ENCODE measurements around the gene NCAM1.
A peak's percentile ranks its signal among the peaks of the same experiment; 100 is the strongest.
"Not testable (repeated sequence)": the region's sequence is repeated elsewhere in the genome, so short reads cannot be mapped to it uniquely, and the experiment has no call there.

The NCAM1 gene

DNA sequence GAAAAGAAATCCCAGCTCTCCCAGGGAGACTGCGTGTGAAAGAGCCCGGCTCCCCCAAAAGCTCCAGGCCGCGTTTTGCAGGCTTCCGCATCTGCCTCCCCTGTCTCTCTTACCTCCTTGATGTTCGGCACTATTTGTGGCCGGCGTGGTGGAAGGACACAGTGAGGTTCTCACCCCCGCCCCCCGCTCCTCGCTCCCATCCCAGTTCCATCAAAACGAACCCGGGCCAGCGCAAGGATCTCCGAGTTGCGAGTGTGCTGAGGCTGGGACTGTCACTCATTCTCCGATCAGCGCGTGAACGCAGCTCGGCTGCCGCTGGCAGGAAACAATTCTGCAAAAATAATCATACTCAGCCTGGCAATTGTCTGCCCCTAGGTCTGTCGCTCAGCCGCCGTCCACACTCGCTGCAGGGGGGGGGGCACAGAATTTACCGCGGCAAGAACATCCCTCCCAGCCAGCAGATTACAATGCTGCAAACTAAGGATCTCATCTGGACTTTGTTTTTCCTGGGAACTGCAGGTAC is at the start of gene NCAM1:
Gene NCAM1, plus strand, starts transcription at position 275 of the 523 bp plus-strand sequence.
- DNase-seq (ENCODE audit: low spot score) = peak; percentile 6

DNA sequence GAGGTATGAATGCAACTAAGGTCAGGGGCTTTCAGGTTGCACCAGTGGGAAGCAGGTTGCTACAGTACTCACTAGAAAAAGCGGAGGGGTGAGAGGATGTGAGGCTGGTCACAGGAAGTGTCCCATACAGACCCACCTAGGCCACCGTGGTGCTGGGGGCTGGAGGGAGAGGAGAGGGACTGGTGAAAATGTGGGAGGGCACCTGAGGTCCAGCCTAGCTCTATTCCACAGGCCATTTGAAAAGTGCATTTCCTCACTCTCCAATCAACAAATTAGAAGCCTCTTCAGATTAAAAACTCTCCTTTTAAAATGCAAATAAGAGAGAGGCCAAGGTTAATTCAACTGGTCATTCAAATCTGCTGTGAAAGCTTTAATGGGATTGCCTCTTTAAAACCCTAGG is 38.6 kb upstream of the NCAM1 start:
- DNase-seq (ENCODE audit: low spot score) = no peak

DNA sequence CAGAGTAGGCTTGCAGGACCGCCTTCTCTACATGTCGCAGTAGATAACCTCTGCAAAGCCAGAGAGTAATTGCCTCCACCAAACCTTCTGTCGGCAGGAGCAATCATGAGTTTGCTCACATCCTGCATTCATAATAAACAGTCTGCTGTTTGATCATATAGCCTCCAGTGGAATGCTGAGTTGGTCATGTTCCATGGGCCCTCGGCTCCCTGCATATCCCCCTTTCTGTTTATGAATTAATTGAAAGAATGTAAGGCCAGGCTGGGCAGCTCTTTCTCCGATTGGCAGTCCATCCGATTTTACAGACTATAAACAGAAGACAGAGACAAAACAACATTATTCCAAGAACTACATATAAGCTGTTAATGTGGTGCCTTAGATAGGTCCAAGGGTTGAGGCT is 36.4 kb upstream of the NCAM1 start:
- DNase-seq (ENCODE audit: low spot score) = not testable (repeated sequence)

DNA sequence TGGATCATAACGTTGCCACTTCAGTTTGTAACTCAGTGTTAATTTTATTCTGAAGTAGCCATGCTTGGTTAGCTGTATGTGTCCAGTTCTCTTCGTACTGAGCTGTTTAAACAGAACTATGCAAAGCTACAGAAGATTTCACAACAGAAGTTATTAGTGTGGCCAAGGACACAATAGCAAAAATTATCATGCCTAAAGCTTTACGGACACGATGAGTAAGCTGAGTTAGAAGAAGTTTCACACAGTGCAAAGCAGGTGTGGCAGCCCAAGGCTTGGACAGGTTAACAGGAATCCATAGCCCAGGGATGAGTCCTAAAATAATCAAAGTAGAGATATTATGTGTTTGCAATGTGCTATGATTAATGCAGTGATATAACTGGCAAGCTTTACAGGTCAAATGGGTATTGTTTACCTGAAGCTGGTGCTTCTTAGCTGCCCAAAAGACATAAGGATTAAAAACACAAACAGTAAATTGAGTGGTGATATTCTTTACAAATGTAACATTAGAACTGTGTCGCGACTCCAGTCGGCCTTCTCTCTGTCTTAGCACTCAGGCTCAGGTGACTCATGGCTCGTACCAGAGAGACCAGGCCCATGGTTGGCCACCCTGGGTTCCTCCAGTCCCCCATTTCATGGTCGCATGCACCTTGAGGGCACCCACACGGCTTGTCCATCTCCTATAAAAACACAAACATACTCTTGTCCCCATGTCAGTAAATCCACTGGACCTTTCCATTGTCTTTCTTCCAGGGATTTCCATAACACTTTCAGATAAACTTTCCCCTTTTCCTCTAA is 35.5 kb upstream of the NCAM1 start:
- DNase-seq (ENCODE audit: low spot score) = no peak

DNA sequence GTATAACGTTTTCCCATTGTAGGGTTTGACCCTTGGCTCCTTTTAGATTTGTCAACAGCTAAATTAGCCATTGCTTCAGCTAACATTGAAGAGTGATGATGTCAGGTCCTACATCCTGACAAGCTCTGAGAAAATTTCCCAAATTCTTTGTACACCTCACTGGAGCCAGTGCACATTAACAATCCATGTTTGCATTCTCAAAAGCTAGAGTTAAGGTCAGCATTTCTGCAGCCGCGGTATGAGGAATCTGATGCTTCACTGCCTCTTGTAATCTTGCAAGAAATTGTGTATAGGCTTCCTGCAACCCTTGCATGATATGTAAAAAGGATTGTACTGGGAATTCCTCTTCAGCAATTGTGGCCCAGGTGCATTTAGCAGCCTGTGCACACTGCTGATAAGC is 33.1 kb upstream of the NCAM1 start:
- no peak for DNase-seq (ENCODE audit: low spot score)

DNA sequence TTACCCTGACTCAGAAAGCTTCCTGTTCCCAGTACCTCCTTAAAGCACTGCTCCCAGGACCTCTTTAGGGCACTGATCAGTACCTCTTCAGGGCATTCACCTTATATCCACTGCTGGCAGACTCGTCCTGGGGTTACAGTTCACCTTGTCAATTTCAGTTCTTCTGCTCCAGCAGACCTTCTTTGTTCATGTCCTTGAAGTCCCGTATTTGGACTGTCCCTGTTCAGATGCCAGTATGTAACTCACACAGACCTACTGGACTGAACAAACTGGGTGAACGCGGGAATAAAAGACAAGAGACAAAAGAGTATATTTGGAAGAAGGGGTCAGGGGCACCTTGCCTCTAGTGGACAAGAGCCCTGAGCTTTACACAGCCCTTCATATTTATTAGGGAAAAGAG is 31.8 kb upstream of the NCAM1 start:
- no peak for DNase-seq (ENCODE audit: low spot score)

DNA sequence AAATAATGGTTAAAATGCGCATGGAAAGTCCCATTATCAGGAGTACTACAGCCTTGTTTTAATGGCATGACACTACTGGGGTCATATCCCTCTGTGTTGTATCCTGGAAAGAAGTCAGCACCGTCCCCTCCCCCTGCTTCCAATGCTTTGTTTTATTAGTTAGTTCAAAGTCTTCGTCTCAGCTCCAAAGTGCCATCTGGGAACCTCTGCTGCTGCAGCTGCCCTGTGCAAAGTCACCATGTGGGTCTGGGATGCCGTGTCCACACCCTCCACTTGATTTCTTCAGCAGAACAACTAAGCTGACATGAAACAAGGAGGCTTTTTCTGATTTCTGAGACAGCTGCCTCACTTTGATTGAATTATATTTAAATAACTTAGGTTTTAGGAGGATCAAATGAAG is 29.5 kb upstream of the NCAM1 start:
- DNase-seq (ENCODE audit: low spot score) = no peak

DNA sequence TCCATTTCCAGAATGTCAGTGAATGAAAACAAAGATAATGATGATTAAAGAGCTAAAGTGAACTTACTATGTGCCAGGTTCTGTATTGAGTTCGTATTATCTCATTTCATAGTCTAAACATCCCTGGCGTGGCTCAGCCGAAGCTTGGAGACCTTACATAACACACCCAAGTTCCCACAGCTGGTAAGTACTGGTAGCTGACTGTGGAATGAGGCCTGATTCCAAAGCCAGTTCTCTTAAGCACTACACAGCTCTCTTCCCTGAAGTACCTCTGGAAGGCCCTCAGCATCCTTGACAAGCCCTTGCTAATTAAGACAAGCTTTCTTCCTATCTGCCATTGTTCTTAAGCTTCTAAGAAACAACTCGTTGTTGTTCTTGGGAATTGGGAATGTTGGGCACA is 28.6 kb upstream of the NCAM1 start:
- no peak for DNase-seq (ENCODE audit: low spot score)

DNA sequence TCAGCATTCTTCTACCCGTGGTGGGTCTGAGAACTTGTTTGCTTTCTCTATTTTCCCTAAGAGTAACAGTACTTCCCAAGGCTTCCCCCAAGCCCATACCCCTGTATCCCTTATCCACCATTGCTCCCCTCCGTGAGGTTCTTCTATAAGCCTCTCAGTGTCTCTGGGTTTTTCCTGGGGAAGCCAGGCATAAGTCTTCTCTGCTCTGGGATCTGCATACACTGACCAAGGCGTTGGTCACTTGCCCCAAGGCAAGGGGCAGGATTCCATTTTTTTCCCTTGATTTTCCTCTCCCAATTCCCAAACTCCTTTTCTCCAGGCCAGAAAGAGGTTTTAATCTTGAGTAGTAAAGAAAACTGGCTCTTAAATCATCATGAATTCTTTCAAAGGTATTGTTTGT is 27.2 kb upstream of the NCAM1 start:
- no peak for DNase-seq (ENCODE audit: low spot score)

DNA sequence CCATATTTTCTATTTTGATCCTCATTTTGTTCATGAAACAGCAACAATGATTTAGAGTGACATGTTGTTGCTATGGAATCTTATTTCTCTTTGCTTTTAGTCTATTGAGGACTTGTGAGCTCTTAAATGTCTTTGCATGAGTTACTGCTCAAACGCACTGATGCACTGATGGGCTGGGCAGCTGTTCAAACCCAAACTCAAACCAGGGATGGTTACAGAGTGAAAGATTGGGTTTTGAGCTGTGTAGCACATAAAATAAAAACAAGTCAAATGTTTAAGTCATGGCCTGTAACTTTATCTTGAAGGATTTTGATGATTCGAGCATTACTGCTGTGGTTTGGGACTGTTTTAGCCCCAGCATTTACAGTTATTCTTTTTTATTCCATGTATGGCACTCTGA is 20.1 kb upstream of the NCAM1 start:
- DNase-seq (ENCODE audit: low spot score) = no peak

DNA sequence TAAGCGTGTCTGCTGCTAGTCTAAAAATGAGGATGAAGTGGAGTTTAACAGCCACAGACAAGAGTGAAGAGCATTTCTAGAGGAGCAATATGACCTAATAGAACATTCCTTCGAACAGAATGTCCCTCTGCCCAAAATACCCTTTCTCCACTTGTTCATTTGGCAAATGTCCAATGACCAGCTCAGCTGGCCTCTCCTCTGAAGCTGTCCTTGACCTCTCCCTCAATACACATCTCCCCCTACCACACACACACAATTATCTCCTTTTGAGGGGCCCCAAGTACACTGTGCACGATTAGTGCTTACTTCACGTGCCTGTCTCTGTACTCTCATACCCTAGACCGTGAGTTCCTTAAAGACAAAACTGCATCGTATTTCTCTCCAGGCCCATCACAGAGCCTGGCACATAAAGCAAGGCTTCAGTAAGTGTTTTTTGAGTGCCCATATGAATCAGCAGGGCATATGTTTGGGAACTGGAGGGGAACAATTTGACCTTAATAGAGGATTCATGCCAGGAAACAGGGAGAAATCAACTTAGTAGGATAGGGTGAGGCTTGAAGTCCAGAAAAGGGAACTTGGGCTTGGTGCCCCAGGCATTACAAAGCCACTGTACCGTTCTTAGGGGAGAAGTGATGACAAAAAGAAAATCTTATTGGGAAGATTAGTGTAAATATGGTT is 18.1 kb upstream of the NCAM1 start:
- no peak for DNase-seq (ENCODE audit: low spot score)

DNA sequence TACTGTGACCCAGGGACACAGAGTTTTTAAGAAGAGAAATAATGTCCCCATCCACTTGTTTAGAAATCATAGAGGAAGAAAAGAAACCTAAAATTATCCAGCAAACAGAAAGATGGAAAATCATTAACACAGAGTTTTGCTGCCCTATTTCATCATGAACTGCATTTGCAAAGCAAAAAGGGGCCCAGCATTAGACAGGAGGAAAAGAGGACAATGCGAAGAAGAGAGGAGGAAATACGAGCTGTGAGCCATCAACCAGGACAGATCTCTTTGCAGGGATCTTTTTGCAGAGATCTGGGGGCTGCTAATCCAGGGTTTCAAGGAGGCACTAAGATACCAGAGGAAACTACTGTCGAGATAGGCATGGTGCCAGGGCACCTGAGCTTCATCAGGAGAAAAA is 14.4 kb upstream of the NCAM1 start:
- DNase-seq (ENCODE audit: low spot score) = no peak

DNA sequence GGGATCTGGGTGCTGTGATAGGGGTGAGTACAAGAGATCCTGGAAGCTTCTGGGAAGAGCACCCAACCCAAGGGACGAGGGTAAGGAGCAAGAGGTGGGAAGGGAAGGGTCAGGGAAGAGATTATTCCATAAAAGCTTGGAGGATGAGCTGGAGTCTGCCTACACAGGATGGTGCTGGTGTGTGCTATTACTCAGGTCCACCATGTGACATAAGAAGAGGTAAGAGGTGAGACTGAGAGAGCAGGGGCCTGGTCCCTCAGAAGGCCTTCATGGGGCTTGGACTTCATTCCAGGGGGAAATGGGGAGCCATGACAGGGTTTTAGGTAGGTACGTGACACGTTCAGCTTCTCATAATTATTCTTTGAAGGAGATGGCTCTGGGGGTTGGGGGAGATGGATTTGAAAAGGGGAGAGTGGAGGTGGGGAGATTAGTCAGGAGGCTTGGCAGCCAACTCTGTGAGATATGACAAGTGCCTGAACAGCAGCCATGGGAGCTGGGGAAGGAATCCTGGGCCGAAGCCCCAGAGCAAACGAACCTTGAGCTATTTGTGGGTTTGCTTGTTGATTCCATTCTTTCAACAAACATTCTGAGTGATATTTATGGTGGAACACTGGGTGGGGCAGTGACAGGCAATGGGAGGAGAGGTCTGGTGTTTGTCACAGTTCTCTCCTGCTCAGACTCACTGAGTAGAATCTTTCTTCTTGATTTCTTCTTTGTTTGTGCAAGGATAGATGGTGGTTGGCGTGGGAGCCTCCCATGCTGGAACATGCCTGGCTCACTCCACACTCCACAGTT is 11.2 kb upstream of the NCAM1 start:
- no peak for DNase-seq (ENCODE audit: low spot score)

DNA sequence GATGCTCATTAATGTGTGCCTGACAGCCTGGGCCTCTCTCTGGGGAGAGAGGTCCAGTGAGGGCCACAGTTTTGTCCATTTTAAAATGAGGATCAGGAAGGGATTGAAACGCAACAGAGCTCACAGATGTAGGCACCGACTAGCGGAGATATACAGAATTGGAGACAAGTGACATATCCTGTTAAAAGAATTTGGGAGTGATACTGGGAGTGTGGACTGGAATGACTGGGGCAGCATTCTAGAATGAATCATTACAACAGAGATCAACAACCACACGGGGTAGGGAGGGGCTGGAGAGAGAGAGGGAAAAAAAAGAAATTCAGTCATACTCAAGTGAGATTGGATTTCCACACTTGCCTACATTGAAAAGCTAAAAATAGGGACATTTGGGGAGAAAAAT is 2.5 kb upstream of the NCAM1 start:
- peak; percentile 2 for DNase-seq (ENCODE audit: low spot score)

DNA sequence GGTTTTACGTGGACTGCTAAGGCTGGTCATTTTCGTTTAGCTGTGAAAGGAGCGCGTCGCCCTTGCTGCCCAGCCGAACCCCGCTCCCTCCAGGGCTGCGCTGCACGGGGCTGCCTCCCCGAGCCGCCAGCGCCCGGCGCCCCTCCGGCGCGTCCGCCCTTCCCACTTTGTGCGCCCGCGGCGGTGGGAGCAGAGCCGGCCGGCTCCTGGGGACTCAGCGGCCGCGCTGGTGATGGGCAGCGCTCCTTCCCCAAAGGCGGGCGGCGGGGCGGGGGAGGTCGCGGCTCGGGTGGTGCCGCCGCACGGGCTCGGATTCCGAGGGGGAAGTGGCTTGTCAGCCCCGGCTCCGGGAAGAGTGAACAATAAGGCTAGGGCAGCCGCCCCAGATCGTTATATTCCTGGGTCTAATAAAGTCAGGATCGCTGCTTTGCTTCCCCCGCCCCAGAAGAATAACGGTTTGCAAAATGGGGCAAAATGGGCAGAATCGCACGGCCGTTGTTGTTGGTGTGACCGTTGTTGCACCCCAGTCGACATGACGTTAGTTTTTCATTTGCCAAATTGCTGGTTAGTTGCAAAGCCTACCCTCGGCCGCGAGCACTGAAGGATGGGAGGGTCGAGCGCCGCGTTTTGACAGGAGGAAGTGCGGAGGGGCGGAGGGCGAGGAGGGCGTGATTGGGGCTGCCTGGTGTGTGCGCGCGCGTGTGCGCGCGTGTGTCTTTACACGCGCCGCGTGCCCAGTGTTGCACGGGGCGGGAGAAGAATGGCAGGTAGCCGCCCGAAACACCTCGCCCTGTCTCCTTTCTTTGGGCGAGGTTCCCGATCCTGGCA is 745 bp downstream of the NCAM1 start:
- peak; percentile 2 for DNase-seq (ENCODE audit: low spot score)

DNA sequence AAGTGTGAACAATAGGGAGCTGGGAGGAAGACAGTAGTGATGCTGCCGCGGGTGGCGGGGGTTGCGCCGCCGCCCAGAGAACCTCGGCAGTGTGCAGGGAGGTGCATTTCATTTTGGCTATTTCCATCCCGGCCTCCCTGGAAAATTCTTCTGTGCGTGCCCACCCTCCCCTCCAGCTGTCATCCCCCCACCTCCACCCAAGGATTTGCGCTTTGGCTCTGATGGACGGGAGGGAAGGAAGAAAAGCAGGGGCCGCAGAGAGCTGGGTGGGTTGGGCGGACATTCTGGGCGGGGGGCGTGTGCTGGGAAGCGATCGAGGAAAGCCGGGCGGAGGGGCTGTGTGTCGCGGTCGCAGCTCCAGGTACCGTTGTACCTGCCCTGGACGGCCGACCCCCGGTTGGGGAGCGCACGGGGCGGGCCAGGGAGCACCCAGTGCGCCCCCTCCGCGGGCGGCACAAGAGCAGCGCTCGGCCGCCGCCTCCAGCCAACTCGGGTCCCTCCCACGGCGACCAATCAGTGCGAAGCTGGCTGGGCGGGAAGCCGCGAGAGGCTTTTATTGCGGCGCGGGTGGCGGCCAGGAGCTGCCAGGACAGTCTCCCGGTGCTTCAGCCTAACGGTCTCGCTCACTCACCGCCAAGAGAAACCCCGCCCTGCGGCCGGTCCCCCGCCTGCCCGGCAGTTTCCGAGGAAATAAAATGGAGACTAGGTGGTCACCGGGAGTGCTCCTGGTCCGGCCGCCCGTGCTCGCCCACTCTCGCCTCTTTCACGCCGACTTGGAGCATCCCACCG is 1.6 kb downstream of the NCAM1 start:
- peak; percentile 6 for DNase-seq (ENCODE audit: low spot score)

DNA sequence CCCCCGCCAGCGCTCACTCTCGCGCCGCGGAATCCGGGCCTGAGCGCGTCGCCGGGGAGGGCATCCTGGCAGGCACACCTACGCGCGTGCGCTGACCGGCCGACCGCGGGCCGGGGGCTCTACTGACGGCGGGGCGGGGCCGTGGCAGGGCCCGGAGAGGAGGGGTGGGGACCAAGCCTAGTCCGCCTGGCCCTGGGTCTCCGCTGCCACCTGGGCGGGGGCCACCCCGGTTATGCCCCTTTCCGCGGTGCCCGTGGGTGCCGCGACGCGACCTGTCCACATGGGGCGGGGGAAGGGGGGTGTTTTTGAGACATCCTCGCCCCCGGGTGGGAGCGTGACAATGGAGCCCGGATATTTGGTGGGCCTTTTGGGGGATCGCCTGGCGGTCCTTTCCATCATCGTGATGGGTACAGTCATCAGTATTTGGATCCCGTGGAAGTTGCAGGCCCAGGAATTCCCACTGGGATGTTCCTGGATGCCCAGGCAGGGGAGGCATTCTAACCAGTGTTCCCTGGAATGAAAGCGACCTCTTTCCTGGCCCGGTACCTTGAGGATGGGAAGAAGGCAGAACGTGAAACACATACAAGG is 2.2 kb downstream of the NCAM1 start:
- no peak for DNase-seq (ENCODE audit: low spot score)

DNA sequence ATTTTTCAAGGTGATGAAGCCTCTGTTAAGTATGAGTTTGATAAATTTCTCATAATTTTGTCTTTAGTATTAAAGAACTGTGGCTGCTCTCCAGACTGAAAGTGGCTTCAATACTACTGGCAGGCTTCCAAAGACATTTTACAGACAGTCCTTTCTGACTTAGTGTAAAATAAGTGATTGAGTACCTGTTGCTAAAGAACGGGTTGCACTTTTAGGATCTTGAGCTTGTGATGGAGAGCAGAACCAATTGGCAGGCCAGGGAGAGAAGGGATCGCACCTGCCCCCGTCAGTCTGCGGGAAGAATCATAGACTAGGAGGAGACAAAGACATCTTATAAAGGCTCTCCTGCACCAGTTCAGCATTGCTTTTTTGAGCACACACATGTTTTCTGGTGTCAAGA is 4.4 kb downstream of the NCAM1 start:
- DNase-seq (ENCODE audit: low spot score) = no peak

DNA sequence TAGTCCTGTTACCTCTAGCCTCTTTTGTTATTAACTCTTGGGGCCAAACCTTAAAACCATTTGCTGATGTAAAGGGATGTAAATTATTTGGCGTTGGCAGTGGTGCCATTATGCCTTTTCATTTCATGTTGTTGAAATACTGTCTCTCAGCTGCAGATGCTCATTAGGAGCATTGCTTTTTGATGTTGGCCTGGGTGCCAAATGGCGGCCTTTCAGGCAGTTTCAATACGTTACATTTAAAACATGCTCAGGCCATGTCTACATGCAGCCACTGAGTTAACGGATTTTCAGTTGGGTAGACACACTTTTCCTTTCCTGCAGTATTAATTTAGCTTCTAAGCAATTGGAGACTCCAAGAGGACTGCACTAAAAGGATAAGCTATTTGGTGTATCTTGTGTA is 5.3 kb downstream of the NCAM1 start:
- DNase-seq (ENCODE audit: low spot score) = no peak

DNA sequence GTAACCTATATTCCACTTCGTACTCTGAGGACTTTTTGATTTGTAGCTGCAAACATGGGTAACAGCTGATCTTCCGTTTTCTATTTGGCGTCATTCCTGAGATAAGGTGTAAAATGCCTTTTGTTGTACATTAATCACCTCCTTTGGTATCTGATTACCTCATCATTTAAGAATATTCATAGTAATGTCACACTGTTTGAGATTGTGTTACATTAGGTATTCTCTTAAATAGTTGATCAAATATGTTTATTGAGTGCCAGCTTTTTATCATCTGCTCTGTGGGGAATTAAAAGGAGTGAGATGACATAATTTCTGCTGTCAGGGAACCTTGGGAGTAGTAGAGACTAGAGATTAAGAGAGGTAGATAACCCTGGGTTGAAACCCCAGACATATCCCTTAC is 5.9 kb downstream of the NCAM1 start:
- DNase-seq (ENCODE audit: low spot score) = no peak

All from hepatic stellate cell (primary cell).